SJCRH30 (cell line): ENCODE results near the gene TBC1D24. TPM values are rescaled to one million over a fixed set of nuclear protein-coding genes. Genes with fewer than 3 reads are reported as not detected.

ENCODE experiments used
- DNase-seq, 2 experiments: peaks; one replicate each; pipeline ENCODE4 v3.0.0-alpha.2; 2015 to 2020
- H3K27ac ChIP-seq: fragments of 250-450 bp; sonication (Bioruptor Pico); 2 replicates; pipeline ENCODE4 v1.5.1; 2020; ENCODE audit warnings: mild to moderate bottlenecking, moderate library complexity
- H3K27me3 ChIP-seq: fragments of 250-450 bp; sonication (Bioruptor Pico); 2 replicates; pipeline ENCODE4 v1.5.1; 2020; ENCODE audit warnings: mild to moderate bottlenecking, moderate library complexity
- H3K36me3 ChIP-seq: fragments of 250-450 bp; sonication (Bioruptor Pico); 2 replicates; pipeline ENCODE4 v1.5.1; 2020; ENCODE audit warnings: mild to moderate bottlenecking, moderate library complexity
- H3K4me1 ChIP-seq: fragments of 250-450 bp; sonication (Bioruptor Pico); 2 replicates; pipeline ENCODE4 v1.5.1; 2020; ENCODE audit warnings: mild to moderate bottlenecking, moderate library complexity
- H3K4me3 ChIP-seq: fragments of 250-450 bp; sonication (Bioruptor Pico); 2 replicates; pipeline ENCODE4 v1.5.1; 2020; ENCODE audit warnings: mild to moderate bottlenecking, moderate library complexity
- H3K9me3 ChIP-seq: fragments of 250-450 bp; sonication (Bioruptor Pico); replicated peaks from 2 replicates; pipeline ENCODE4 v1.5.1; 2020; ENCODE audit warnings: mild to moderate bottlenecking, moderate library complexity
- total RNA-seq: library from RNA; depleted of rRNA; stranded (reverse); fragments of >200 nt; shearing (Covaris generic); gene quantifications from 2 replicates; pipeline ENCODE4 v1.2.3, GENCODE V29; 2014

Gene TBC1D24
- total RNA-seq, 1 experiment from 2014 or later: 21.8 TPM

- H3K27ac ChIP-seq: no peak overlapping the region
These were observed 27.3 kb downstream of the TBC1D24 start for GRCh38 chr16:2501946-2502895.

GRCh38 chr16:2505695-2506094 is 30.8 kb downstream of the TBC1D24 start:
- H3K4me1 ChIP-seq: peaks cover 28% of the 10 kb centered on the region

More at GRCh38 chr16:2501946-2502895, 27.3 kb downstream of the TBC1D24 start:
- DNase-seq: no peak
- Histone ChIP-seq H3K4me3 (no peak overlapping the region), H3K27me3 (no peaks in the 10 kb centered on the region), H3K36me3 (no peaks in the 10 kb centered on the region), H3K4me1 (peaks cover 34% of the 10 kb centered on the region), H3K9me3 (no peaks in the 10 kb centered on the region)

GRCh38 chr16:2507052-2507659 is 32.2 kb downstream of the TBC1D24 start:
- Histone ChIP-seq H3K27me3 (no peaks in the 10 kb centered on the region), H3K4me3 (no peak overlapping the region), H3K9me3 (no peaks in the 10 kb centered on the region), H3K4me1 (peaks cover 19% of the 10 kb centered on the region), H3K27ac (peak overlapping the region; percentile 17; the same call in 1 of the 2 replicates), H3K36me3 (no peaks in the 10 kb centered on the region)
- DNase-seq: peak; percentile 43 to 54

More at GRCh38 chr16:2505695-2506094, 30.8 kb downstream of the TBC1D24 start:
- no peak for DNase-seq
- Histone ChIP-seq H3K36me3 (no peaks in the 10 kb centered on the region), H3K4me3 (no peak overlapping the region), H3K27ac (no peak overlapping the region), H3K27me3 (no peaks in the 10 kb centered on the region), H3K9me3 (no peaks in the 10 kb centered on the region)

GRCh38 chr16:2507665-2508064 is 32.7 kb downstream of the TBC1D24 start:
- Histone ChIP-seq H3K27me3 (no peaks in the 10 kb centered on the region), H3K4me1 (peaks cover 14% of the 10 kb centered on the region), H3K36me3 (no peaks in the 10 kb centered on the region), H3K27ac (no peak overlapping the region), H3K4me3 (no peak overlapping the region), H3K9me3 (no peaks in the 10 kb centered on the region)
- no peak for DNase-seq

- H3K4me1 ChIP-seq: peaks cover 13% of the 10 kb centered on the region
- H3K27ac ChIP-seq: no peak overlapping the region
These were observed 33.9 kb downstream of the TBC1D24 start for GRCh38 chr16:2508722-2509400.

GRCh38 chr16:2511128-2511800 is 36.3 kb downstream of the TBC1D24 start:
- H3K4me3 ChIP-seq: no peak overlapping the region
- no peaks in the 10 kb centered on the region for H3K36me3 ChIP-seq
- peaks cover 22% of the 10 kb centered on the region for H3K4me1 ChIP-seq

More at GRCh38 chr16:2508722-2509400, 33.9 kb downstream of the TBC1D24 start:
- H3K4me3 ChIP-seq: no peak overlapping the region
- no peaks in the 10 kb centered on the region for H3K27me3 ChIP-seq
- H3K36me3 ChIP-seq: no peaks in the 10 kb centered on the region
- H3K9me3 ChIP-seq: no peaks in the 10 kb centered on the region
- no peak for DNase-seq

GRCh38 chr16:2511996-2512734 is 37.2 kb downstream of the TBC1D24 start:
- DNase-seq: no peak
- Histone ChIP-seq H3K27ac (no peak overlapping the region), H3K4me3 (no peak overlapping the region), H3K36me3 (no peaks in the 10 kb centered on the region), H3K9me3 (no peaks in the 10 kb centered on the region), H3K4me1 (peaks cover 15% of the 10 kb centered on the region), H3K27me3 (no peaks in the 10 kb centered on the region)

More at GRCh38 chr16:2511128-2511800, 36.3 kb downstream of the TBC1D24 start:
- no peak for DNase-seq
- Histone ChIP-seq H3K27ac (no peak overlapping the region), H3K27me3 (no peaks in the 10 kb centered on the region), H3K9me3 (no peaks in the 10 kb centered on the region)

GRCh38 chr16:2512735-2513404 is 37.9 kb downstream of the TBC1D24 start:
- peaks cover 12% of the 10 kb centered on the region; the same call in 1 of the 2 replicates for H3K4me1 ChIP-seq
- peak; percentile 37 to 45 for DNase-seq

GRCh38 chr16:2513405-2514332 is 38.7 kb downstream of the TBC1D24 start, which contains the start of gene ATP6V0C:
ATP6V0C (plus strand) TSS chr16:2513952; CDS start chr16:2514104, 152 bp downstream.
- H3K4me3 ChIP-seq: peak within 1 kb of the TSS; percentile 83
- peaks cover 12% of the 10 kb centered on the region; the same call in 1 of the 2 replicates for H3K4me1 ChIP-seq
- H3K9me3 ChIP-seq: no peaks in the 10 kb centered on the region
- no peaks in the 10 kb centered on the region for H3K36me3 ChIP-seq
- DNase-seq: peak; percentile 87 to 89
- H3K27ac ChIP-seq: peak within 1 kb of the TSS; percentile 69
- H3K27me3 ChIP-seq: no peaks in the 10 kb centered on the region

More at GRCh38 chr16:2512735-2513404, 37.9 kb downstream of the TBC1D24 start:
- Histone ChIP-seq H3K36me3 (no peaks in the 10 kb centered on the region), H3K27ac (no peak overlapping the region), H3K27me3 (no peaks in the 10 kb centered on the region), H3K4me3 (peak overlapping the region; percentile 83), H3K9me3 (no peaks in the 10 kb centered on the region)

GRCh38 chr16:2514333-2515179 is 39.6 kb downstream of the TBC1D24 start:
- Histone ChIP-seq H3K4me1 (peaks cover 12% of the 10 kb centered on the region; the same call in 1 of the 2 replicates), H3K27ac (peak overlapping the region; percentile 69; the same call in 1 of the 2 replicates), H3K36me3 (no peaks in the 10 kb centered on the region), H3K4me3 (peak overlapping the region; percentile 83), H3K27me3 (no peaks in the 10 kb centered on the region), H3K9me3 (no peaks in the 10 kb centered on the region)
- no peak for DNase-seq

- H3K4me1 ChIP-seq: peaks cover 12% of the 10 kb centered on the region; the same call in 1 of the 2 replicates
- H3K36me3 ChIP-seq: no peaks in the 10 kb centered on the region
- no peak for DNase-seq
- no peak overlapping the region for H3K27ac ChIP-seq
- no peaks in the 10 kb centered on the region for H3K27me3 ChIP-seq
- no peaks in the 10 kb centered on the region for H3K9me3 ChIP-seq
- peak overlapping the region; percentile 83 for H3K4me3 ChIP-seq
These were observed 40.4 kb downstream of the TBC1D24 start for GRCh38 chr16:2515180-2515851.
